ENCODE results near the gene PCNX2.

The PCNX2 gene

DNA sequence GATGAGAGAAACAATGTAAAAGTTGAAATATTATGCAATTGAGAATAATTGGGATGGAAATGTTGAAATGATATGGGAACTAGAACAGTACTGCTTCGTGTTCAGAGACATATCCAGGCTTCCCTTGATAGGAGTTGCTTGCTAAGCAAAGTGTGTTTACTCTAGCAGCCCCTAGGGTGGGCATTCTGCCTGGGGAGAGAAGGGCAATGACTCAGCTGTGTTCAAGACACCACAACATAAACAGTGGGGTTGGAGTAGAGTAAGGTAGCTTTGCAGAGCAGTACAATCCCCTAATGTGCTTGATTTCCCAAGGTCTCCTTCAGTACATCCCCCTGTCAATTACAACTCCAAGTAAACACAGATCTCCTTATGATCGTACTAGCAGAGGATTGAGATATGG, 4.8 kb upstream of the PCNX2 start:
- TF ChIP-seq, protein P1, sequence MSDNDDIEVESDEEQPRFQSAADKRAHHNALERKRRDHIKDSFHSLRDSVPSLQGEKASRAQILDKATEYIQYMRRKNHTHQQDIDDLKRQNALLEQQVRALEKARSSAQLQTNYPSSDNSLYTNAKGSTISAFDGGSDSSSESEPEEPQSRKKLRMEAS (IDR thresholded peaks at IDR 0.05), result no peak
- TF ChIP-seq EP300 (IDR thresholded peaks at IDR 0.05; ENCODE audit: borderline replicate concordance) (no peak), ZBTB7A (IDR thresholded peaks at IDR 0.05; ENCODE audit: low read depth) (no peak), TEAD4 (IDR thresholded peaks at IDR 0.05) (no peak), YY1 (IDR thresholded peaks at IDR 0.05; ENCODE audit: low read depth) (no peak), NFIC (IDR thresholded peaks at IDR 0.05) (no peak), TAF1 (IDR thresholded peaks at IDR 0.05; ENCODE audit: low read depth) (no peak), EGR1 (IDR thresholded peaks at IDR 0.05) (no peak)
- TF ChIP-seq, protein P2, sequence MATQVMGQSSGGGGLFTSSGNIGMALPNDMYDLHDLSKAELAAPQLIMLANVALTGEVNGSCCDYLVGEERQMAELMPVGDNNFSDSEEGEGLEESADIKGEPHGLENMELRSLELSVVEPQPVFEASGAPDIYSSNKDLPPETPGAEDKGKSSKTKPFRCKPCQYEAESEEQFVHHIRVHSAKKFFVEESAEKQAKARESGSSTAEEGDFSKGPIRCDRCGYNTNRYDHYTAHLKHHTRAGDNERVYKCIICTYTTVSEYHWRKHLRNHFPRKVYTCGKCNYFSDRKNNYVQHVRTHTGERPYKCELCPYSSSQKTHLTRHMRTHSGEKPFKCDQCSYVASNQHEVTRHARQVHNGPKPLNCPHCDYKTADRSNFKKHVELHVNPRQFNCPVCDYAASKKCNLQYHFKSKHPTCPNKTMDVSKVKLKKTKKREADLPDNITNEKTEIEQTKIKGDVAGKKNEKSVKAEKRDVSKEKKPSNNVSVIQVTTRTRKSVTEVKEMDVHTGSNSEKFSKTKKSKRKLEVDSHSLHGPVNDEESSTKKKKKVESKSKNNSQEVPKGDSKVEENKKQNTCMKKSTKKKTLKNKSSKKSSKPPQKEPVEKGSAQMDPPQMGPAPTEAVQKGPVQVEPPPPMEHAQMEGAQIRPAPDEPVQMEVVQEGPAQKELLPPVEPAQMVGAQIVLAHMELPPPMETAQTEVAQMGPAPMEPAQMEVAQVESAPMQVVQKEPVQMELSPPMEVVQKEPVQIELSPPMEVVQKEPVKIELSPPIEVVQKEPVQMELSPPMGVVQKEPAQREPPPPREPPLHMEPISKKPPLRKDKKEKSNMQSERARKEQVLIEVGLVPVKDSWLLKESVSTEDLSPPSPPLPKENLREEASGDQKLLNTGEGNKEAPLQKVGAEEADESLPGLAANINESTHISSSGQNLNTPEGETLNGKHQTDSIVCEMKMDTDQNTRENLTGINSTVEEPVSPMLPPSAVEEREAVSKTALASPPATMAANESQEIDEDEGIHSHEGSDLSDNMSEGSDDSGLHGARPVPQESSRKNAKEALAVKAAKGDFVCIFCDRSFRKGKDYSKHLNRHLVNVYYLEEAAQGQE (IDR thresholded peaks at IDR 0.05; ENCODE audit: low read depth), result no peak
- TF ChIP-seq, protein P3, sequence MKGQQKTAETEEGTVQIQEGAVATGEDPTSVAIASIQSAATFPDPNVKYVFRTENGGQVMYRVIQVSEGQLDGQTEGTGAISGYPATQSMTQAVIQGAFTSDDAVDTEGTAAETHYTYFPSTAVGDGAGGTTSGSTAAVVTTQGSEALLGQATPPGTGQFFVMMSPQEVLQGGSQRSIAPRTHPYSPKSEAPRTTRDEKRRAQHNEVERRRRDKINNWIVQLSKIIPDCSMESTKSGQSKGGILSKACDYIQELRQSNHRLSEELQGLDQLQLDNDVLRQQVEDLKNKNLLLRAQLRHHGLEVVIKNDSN (IDR thresholded peaks at IDR 0.05), result no peak

DNA sequence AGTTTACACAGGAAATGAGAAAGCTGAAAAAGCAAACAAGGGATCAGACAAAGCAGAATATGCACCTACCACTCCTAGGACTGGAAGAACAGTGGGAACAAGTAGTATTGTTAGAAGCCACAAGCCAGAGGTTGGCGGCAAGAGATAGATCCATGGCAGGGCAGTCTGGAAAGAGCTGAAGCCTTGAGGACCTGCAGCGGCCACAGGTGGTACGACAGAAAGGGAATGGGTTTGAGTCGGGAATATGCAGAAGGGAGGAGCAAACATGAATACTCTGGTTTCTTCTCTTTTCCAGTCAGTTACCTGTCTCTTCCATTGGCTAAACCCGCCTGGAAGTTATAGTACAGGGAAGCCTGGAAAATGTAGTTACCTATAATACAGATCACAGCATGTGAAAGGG, 3.9 kb upstream of the PCNX2 start:
- TF ChIP-seq TAF1 (IDR thresholded peaks at IDR 0.05; ENCODE audit: low read depth) (no peak), YY1 (IDR thresholded peaks at IDR 0.05; ENCODE audit: low read depth) (no peak), ZBTB7A (IDR thresholded peaks at IDR 0.05; ENCODE audit: low read depth) (no peak), CREB1 (IDR thresholded peaks at IDR 0.05; ENCODE audit: low read depth) (no peak), EGR1 (IDR thresholded peaks at IDR 0.05) (no peak), RAD21 (IDR thresholded peaks at IDR 0.05; ENCODE audit: low read depth) (no peak), TCF12 (IDR thresholded peaks at IDR 0.05; ENCODE audit: low read depth) (no peak), FOXM1 (IDR thresholded peaks at IDR 0.05; ENCODE audit: borderline replicate concordance, low read depth) (no peak), NFIC (IDR thresholded peaks at IDR 0.05) (no peak), CEBPB (IDR thresholded peaks at IDR 0.05) (no peak), EP300 (IDR thresholded peaks at IDR 0.05; ENCODE audit: borderline replicate concordance) (no peak), TEAD4 (IDR thresholded peaks at IDR 0.05) (no peak)
- TF ChIP-seq, protein P1 (IDR thresholded peaks at IDR 0.05), result no peak
- TF ChIP-seq, protein P3 (IDR thresholded peaks at IDR 0.05), result no peak
- TF ChIP-seq, protein P2 (IDR thresholded peaks at IDR 0.05; ENCODE audit: low read depth), result no peak

DNA sequence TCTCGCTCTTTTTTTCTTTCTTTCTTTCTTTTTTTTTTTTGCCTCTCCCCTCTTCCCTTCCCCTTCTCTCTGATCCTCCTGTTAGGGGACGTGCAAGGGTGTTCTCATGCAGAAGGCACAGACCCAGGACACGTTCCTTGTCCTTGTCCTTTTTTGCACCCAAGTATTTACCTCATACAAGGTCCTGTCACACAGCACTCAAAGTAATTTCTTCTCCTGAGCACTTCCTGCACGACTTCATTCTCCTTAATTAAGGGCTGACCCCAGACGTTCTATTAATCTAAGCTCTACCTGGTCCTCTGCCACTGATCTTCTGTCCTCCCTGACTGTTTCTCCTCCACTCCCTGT, 424 bp upstream of the PCNX2 start:
- TF ChIP-seq TCF12 (IDR thresholded peaks at IDR 0.05; ENCODE audit: low read depth), result no peak
- TF ChIP-seq, protein P1 (IDR thresholded peaks at IDR 0.05), result no peak
- TF ChIP-seq, protein P2 (IDR thresholded peaks at IDR 0.05; ENCODE audit: low read depth), result no peak
- no peak for TF ChIP-seq RAD21 (IDR thresholded peaks at IDR 0.05; ENCODE audit: low read depth)
- no peak for TF ChIP-seq EP300 (IDR thresholded peaks at IDR 0.05; ENCODE audit: borderline replicate concordance)
- TF ChIP-seq CREB1 (IDR thresholded peaks at IDR 0.05; ENCODE audit: low read depth), result no peak
- TF ChIP-seq EGR1 (IDR thresholded peaks at IDR 0.05), result no peak
- TF ChIP-seq TAF1 (IDR thresholded peaks at IDR 0.05; ENCODE audit: low read depth), result no peak
- TF ChIP-seq FOXM1 (IDR thresholded peaks at IDR 0.05; ENCODE audit: borderline replicate concordance, low read depth), result no peak
- TF ChIP-seq NFIC (IDR thresholded peaks at IDR 0.05), result no peak
- no peak for TF ChIP-seq ZBTB7A (IDR thresholded peaks at IDR 0.05; ENCODE audit: low read depth)
- no peak for TF ChIP-seq YY1 (IDR thresholded peaks at IDR 0.05; ENCODE audit: low read depth)
- TF ChIP-seq CEBPB (IDR thresholded peaks at IDR 0.05), result no peak
- no peak for TF ChIP-seq TEAD4 (IDR thresholded peaks at IDR 0.05)
- TF ChIP-seq, protein P3 (IDR thresholded peaks at IDR 0.05), result no peak

DNA sequence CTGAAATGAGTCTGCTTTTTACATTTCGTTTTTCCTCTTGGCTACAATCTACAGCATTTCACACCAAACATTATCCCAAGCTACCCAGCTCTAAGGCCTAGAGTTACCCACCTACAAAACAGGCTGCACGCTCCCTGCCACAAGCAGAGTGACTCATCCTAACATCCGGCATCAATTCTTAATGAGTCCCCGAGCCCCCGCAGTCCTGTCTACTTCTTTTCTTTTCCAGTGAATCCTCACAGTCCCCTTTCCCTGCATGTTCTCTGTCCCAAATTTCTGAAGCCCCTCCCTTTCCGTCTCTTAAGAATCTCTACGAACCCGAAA, 650 bp downstream of the PCNX2 start:
- TF ChIP-seq, protein P2 (IDR thresholded peaks at IDR 0.05; ENCODE audit: low read depth), result no peak
- 0 out of 2 replicates have a peak, but pooled peaks have one; percentile 24 for TF ChIP-seq TAF1 (IDR thresholded peaks at IDR 0.05; ENCODE audit: low read depth)
